ENCODE measurements around the gene TSC22D4.
"Not testable (repeated sequence)": the region's sequence is repeated elsewhere in the genome, so short reads cannot be mapped to it uniquely, and the experiment has no call there.

TSC22D4 gene

GRCh38 chr7:100447363-100447762 lies 31.7 kb downstream of the TSC22D4 start:
- in situ Hi-C loops (cut with HindIII; ENCODE audit: low sequenced_read_pairs): not testable (repeated sequence)

- in situ Hi-C loops (cut with HindIII; ENCODE audit: low sequenced_read_pairs): no loop called here
Measured at GRCh38 chr7:100446040-100446439, 33.0 kb downstream of the TSC22D4 start.

GRCh38 chr7:100444311-100445278 lies 34.4 kb downstream of the TSC22D4 start:
- in situ Hi-C loops (cut with HindIII; ENCODE audit: low sequenced_read_pairs): no loop called here

- in situ Hi-C loops (cut with HindIII; ENCODE audit: low sequenced_read_pairs): no loop called here
Measured at GRCh38 chr7:100443096-100443840, 35.7 kb downstream of the TSC22D4 start.

GRCh38 chr7:100441641-100442535 lies 37.1 kb downstream of the TSC22D4 start:
- in situ Hi-C loops (cut with HindIII; ENCODE audit: low sequenced_read_pairs): no loop called here

- in situ Hi-C loops (cut with HindIII; ENCODE audit: low sequenced_read_pairs): not testable (repeated sequence)
Measured at GRCh38 chr7:100439244-100439643, 39.8 kb downstream of the TSC22D4 start.

GRCh38 chr7:100438731-100439130 lies 40.3 kb downstream of the TSC22D4 start:
- in situ Hi-C loops (cut with HindIII; ENCODE audit: low sequenced_read_pairs): not testable (repeated sequence)

- in situ Hi-C loops (cut with HindIII; ENCODE audit: low sequenced_read_pairs): no loop called here
Measured at GRCh38 chr7:100438172-100438571, 40.8 kb downstream of the TSC22D4 start.

GRCh38 chr7:100437150-100438100 lies 41.6 kb downstream of the TSC22D4 start:
- in situ Hi-C loops (cut with HindIII; ENCODE audit: low sequenced_read_pairs): no loop called here

- in situ Hi-C loops (cut with HindIII; ENCODE audit: low sequenced_read_pairs): no loop called here
Measured at GRCh38 chr7:100435401-100436304, 43.4 kb downstream of the TSC22D4 start.

- in situ Hi-C loops (cut with HindIII; ENCODE audit: low sequenced_read_pairs): no loop called here
Measured at GRCh38 chr7:100434297-100435144, 44.5 kb downstream of the TSC22D4 start.

- in situ Hi-C loops (cut with HindIII; ENCODE audit: low sequenced_read_pairs): no loop called here
Measured at GRCh38 chr7:100433592-100434296, 45.3 kb downstream of the TSC22D4 start.

GRCh38 chr7:100433276-100433591 lies 45.8 kb downstream of the TSC22D4 start:
- in situ Hi-C loops (cut with HindIII; ENCODE audit: low sequenced_read_pairs): no loop called here

GRCh38 chr7:100432621-100433275 lies 46.3 kb downstream of the TSC22D4 start:
- in situ Hi-C loops (cut with HindIII; ENCODE audit: low sequenced_read_pairs): no loop called here

GRCh38 chr7:100432053-100432452 lies 47.0 kb downstream of the TSC22D4 start:
- in situ Hi-C loops (cut with HindIII; ENCODE audit: low sequenced_read_pairs): no loop called here

- in situ Hi-C loops (cut with HindIII; ENCODE audit: low sequenced_read_pairs): no loop called here
Measured at GRCh38 chr7:100431286-100431735, 47.7 kb downstream of the TSC22D4 start.
